Urothelium cell line (cell line): ENCODE data around the gene ZBTB20.

Experiments
- DNase-seq: peaks from one replicate; pipeline ENCODE4 v3.0.0; 2011; ENCODE audit warnings: low spot score, mixed read lengths
- FAIRE-seq: peaks from 2 replicates; lab custom pipeline; 2011; peaks lifted over from hg19 to GRCh38; lab: Jason Lieb, UNC

Gene ZBTB20

GRCh38 chr3:115090712-115091111, 56.4 kb downstream of the ZBTB20 start:
- no peak for DNase-seq
- no peak for FAIRE-seq

GRCh38 chr3:115089481-115089880, 57.6 kb downstream of the ZBTB20 start:
- no peak for DNase-seq

DNA sequence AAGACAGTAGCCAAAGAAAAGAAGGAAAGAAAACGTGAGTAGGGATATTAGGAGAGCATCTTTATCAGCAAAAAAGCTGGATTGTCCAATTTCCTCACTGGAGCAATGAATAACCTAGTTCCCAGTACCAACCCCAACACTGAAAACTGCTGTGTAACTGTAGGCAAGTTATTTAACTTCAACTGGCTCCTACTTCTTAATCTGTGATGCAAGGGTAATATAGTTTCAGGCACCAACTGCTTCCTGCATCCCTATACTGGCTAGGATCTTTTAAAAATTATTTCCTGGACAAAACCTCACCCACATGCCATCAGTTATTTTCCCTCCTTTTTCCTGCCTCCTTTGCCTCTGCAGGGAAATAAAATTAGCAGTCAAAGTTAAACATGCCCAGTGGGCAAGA, 59.6 kb downstream of the ZBTB20 start:
- no peak for DNase-seq
- no peak for FAIRE-seq

More at GRCh38 chr3:115089481-115089880, 57.6 kb downstream of the ZBTB20 start:
- no peak for FAIRE-seq

GRCh38 chr3:115086344-115086743, 60.7 kb downstream of the ZBTB20 start:
- FAIRE-seq (no peak), DNase-seq (no peak)

DNA sequence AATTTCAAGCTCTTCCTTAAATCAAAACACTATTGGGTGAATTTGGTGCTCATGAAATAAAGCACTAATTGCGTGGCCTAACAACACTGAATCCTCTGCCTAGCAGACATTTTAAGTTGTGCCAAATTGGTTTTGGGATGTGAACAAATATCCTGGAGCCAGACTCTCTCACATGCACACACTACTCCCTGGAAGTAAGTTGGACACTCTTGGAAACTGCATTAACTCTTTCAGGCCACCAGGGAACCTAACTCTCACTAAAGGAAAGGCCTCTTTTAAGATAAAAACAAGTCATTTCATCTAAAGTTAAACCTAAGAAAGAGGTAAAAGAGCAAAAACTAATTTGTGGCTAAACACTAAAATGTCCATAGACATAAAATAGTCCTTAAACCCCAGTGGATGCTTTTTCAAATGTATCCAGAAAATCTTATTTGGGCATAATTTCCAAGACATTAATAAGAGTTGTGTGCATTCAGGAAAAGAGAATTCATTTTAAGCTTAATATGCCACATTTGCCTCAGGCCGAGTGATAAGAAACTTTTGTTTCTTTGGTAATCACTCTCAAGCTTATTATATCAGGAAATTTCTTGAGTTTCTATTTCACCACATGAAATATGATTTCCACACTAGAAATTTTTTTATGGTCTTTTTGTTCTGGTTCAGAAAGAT, 61.8 kb downstream of the ZBTB20 start:
- no peak for FAIRE-seq

DNA sequence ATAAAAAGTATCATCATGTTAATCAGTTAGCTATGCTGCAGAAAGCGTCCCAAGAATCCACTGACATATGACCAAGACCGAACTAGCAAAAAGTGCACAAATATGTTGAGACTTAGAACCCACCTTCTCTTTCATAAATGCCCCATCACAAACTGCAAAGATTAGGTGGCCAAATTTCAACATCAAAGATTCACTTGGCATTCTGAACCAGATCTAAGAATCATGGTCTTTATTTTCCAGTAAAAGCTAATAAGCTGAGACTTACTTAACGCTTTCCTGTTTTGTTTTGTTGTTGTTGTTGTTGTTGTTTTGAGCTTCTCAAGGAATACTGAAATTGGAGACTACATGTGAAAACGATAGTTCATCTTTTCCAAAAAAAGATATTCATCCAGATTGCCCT, 62.4 kb downstream of the ZBTB20 start:
- DNase-seq (no peak), FAIRE-seq (no peak)

More for the DNA sequence above, 61.8 kb downstream of the ZBTB20 start:
- DNase-seq = no peak

DNA sequence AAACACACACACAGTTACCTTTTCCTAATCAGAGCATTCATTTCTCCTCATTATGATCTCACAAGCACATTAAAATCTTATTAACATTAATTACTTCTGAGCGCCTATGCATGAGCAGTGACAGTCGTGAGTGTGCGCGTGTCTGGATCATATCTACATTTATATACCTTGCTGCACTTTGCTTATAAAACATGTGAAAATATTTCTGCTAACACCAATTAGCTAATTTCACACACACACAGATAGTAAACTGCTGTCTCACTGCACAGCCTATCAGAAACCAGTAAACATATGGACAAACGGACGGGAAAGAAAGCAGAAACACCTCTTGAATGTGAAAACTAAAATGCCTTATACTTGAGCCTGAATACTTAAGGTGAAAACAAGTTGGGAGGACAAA, 64.8 kb downstream of the ZBTB20 start:
- DNase-seq (no peak), FAIRE-seq (no peak)

DNA sequence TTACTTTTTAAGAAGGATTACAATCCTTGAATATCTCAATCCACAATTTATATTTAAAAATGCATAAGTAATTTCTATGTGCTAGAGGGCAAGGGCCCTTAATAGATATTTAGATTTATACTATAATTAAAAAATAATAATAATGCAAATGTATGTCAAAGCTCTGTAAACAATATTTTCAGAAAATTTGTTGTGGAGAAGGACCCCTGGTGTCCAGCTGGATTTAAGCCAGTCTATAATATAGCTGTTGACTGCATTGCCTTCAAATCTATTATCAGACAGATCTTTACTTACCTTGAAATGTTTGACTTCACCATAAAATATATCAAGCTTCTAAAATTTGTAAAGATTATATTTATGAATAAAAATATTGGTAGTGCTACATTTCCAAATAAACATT, 65.6 kb downstream of the ZBTB20 start:
- DNase-seq = no peak
- no peak for FAIRE-seq

DNA sequence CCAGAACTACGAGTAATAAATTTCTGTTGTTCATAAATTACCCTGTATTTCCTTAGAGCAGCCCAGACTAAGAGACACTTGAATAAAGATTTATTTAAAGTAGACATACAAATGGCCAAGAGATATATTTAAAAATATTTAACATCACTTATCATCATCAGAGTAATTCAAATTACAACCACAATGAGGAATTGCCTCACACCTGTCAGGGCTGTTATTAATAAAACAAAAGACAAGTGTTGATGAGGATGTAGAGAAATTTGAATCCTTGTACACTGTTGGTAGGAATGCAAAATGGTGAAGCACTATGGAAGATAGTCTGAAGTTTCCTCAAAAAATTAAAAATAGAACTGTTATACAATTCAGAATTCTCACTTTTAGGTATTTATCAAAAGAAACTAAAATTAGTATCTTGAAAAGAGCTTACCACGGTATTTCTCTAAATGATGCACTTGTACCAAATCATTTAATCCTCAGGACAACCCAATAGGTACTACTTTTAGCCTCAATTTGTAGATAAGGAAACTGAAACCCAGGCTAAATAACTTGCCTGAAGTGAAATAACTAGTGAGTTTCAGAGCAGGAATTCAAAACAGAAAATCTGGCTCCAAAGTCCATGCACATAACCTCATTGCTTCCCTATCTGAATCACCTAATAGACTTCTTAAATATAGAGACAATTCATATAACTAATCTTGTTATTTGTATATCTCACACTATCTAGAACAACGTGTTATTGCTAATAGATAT, 69.4 kb downstream of the ZBTB20 start:
- no peak for FAIRE-seq
- no peak for DNase-seq

GRCh38 chr3:115074502-115074901, 72.6 kb downstream of the ZBTB20 start:
- FAIRE-seq = no peak
- no peak for DNase-seq

GRCh38 chr3:115072265-115073021, 74.6 kb downstream of the ZBTB20 start:
- DNase-seq (no peak), FAIRE-seq (no peak)

GRCh38 chr3:115071601-115072000, 75.5 kb downstream of the ZBTB20 start:
- DNase-seq (no peak), FAIRE-seq (no peak)

DNA sequence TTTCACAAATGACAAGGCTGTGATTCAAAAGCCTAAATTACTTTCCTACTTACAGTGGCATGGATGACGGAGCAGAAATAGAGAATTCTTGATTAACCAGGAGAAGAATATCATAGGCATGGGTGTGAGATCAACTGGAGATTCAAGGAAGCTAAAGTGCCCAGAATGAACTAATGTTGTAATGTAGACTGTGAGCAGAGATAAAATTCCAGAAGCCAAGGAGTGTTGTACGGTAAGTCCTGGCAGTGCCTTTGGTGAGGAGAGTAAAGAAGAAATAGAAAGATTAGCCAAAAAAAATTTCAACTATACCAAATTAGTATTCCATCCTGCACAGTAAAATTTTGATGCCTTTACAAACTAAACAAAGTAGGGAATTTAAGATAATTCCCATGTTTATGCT, 75.9 kb downstream of the ZBTB20 start:
- FAIRE-seq (no peak), DNase-seq (no peak)

- no peak for DNase-seq
- no peak for FAIRE-seq
Measured at GRCh38 chr3:115068799-115069198, 78.3 kb downstream of the ZBTB20 start.

- DNase-seq = peak; percentile 9
- FAIRE-seq = no peak
Measured at GRCh38 chr3:115062412-115062956, 84.6 kb downstream of the ZBTB20 start.

- DNase-seq = peak; percentile 12
- peak; percentile 20 for FAIRE-seq
Measured at GRCh38 chr3:115062009-115062408, 85.1 kb downstream of the ZBTB20 start.

GRCh38 chr3:115052906-115053305, 94.2 kb downstream of the ZBTB20 start:
- FAIRE-seq = no peak
- no peak for DNase-seq

DNA sequence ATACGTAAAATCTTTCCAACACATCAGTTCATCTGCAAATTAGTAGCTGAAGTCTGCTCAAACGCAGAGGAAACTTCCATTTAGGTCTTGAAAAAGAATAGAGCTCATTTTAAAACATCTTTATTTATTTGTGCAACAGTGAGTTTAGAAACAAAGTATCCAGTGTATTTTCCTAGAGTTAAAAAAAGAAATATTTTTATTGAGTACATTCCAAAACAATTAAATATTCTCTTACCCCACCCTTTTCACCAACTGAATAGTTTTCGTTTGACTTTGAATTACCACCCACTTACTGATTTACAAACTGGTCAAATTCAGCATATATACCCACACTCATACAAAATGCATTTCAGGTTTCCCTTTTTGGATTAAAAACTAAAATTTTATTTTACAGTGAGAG, 104.7 kb downstream of the ZBTB20 start:
- DNase-seq (no peak), FAIRE-seq (no peak)

DNA sequence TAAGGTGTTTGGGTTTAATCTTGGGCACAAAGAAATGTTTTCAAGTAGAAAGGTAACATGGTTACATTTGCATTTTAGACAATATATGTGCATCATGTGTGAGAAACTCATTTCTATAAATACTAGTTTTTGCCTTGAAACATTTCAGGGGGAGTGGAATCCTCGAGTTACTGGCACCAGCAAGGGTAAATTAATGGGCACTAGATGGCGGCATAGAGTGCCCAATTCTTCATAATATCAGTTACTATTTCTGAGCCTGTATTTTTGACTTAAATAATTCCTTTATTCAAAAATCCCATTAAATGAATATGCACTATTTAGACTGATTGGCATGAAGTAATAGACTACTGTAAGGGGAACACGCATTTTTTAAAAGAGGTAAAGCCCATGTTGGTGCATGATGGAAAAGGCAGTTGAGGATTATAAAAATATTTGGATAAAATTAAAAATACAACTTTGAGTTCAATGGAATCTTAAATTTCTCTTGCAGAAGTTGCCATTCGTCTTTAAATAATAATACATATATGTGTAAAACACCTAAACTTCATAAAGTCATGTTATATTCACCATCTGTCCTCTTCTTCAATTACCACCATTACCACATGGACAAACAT, 106.3 kb downstream of the ZBTB20 start:
- no peak for FAIRE-seq

DNA sequence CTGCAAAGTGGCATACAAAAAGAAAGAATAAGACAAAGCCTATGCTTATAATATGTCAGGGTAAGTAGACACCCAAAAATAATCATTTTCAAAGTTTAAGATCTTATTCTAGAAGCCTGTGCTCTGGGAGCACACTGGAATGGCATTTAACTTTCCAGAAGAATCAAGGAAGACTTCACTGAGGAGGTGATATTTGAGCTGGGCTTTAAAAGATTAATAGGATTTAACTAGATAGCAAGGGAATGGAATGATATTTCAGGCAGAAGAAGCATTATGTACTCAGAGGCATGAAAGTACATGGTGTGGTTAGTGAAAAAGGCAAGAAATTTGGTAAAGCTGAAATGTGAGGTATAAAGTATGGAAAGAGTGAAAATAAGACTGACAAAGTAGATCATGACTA, 106.8 kb downstream of the ZBTB20 start:
- FAIRE-seq = no peak
- no peak for DNase-seq

More for the DNA sequence above, 106.3 kb downstream of the ZBTB20 start:
- peak; percentile 32 for DNase-seq

GRCh38 chr3:115038817-115039216, 108.3 kb downstream of the ZBTB20 start:
- peak; percentile 65 for FAIRE-seq
- DNase-seq = no peak
